IMR-90 (cell line): ENCODE results near the gene ASB1. TPM values are rescaled to one million over a fixed set of nuclear protein-coding genes. Genes with fewer than 3 reads are reported as not detected.

Experiments
- ATAC-seq: fragments of 200-7000 bp; cut with Tn5 transposase; 2 replicates; pipeline ENCODE4 v1.9.1; 2020; ENCODE audit warnings: low read depth, mild to moderate bottlenecking, moderate library complexity
- BruUV-seq: library from RNA; stranded (reverse); fragments of 400-500 nt; replicated peaks from 2 replicates; lab custom pipeline; 2021; lab: Mats Ljungman, UMichigan
- CTCF ChIA-PET: fragments of 300-600 bp; formaldehyde crosslinking; extraction: SDS; loops from one replicate; lab custom pipeline; 2021; ENCODE audit warnings: antibody characterized with exemption; lab: Yijun Ruan, JAX
- POLR2A ChIA-PET: fragments of 300-600 bp; sonication (Branson Sonifier 250); formaldehyde crosslinking; loops from one replicate; lab custom pipeline; 2022; ENCODE audit warnings: antibody characterized with exemption; ENCODE audit not compliant: unreplicated experiment; lab: Charles Lee
- DNase-seq: peaks from one replicate; pipeline ENCODE4 v3.0.0; 2013
- H2AFZ ChIP-seq: replicated peaks from 2 replicates; pipeline ENCODE3; 2013; ENCODE audit warnings: low read length, mild to moderate bottlenecking; ENCODE audit not compliant: poor library complexity
- H2AK5ac ChIP-seq: 2 replicates; pipeline ENCODE4 v1.6.1; 2013; ENCODE audit warnings: low read depth, low read length, inconsistent platforms
- H2AK9ac ChIP-seq: replicated peaks from 2 replicates; pipeline ENCODE3; 2013; ENCODE audit warnings: mild to moderate bottlenecking, low read depth, low read length, moderate library complexity; ENCODE audit not compliant: poor library complexity
- H2BK120ac ChIP-seq: 2 replicates; pipeline ENCODE4 v1.6.1; 2013; ENCODE audit warnings: low read depth, low read length, inconsistent platforms
- H2BK15ac ChIP-seq: 3 replicates; pipeline ENCODE4 v1.6.1; 2013; ENCODE audit warnings: low read depth, low read length, inconsistent platforms
- H2BK20ac ChIP-seq: 2 replicates; pipeline ENCODE4 v1.6.1; 2013; ENCODE audit warnings: low read depth, mild to moderate bottlenecking, inconsistent platforms, low read length, moderate library complexity
- H2BK5ac ChIP-seq: 2 replicates; pipeline ENCODE4 v1.6.1; 2013; ENCODE audit warnings: mild to moderate bottlenecking, low read depth, low read length, inconsistent platforms; ENCODE audit not compliant: poor library complexity, severe bottlenecking
- H3K14ac ChIP-seq: replicated peaks from 2 replicates; pipeline ENCODE4 v1.6.1; 2013; ENCODE audit warnings: low read depth, low read length, inconsistent platforms
- H3K18ac ChIP-seq: 2 replicates; pipeline ENCODE4 v1.6.1; 2013; ENCODE audit warnings: low read depth, low read length, control low read depth
- H3K23ac ChIP-seq: 2 replicates; pipeline ENCODE4 v1.6.1; 2013; ENCODE audit warnings: low read depth, low read length, inconsistent platforms
- H3K27ac ChIP-seq: 2 replicates; pipeline ENCODE4 v1.5.1; 2013; ENCODE audit warnings: mild to moderate bottlenecking, control low read depth, low read length; ENCODE audit not compliant: insufficient read depth
- H3K27me3 ChIP-seq: 2 replicates; pipeline ENCODE4 v1.6.1; 2013; ENCODE audit warnings: low read length; ENCODE audit not compliant: control insufficient read depth, insufficient read depth
- H3K36me3 ChIP-seq: 2 replicates; pipeline ENCODE4 v1.6.1; 2013; ENCODE audit warnings: low read length, mixed read lengths; ENCODE audit not compliant: control insufficient read depth, insufficient read depth
- H3K4ac ChIP-seq: 2 replicates; pipeline ENCODE4 v1.6.1; 2013; ENCODE audit warnings: low read depth, low read length, inconsistent platforms
- H3K4me1 ChIP-seq: 2 replicates; pipeline ENCODE4 v1.6.1; 2013; ENCODE audit warnings: low read length, mixed read lengths; ENCODE audit not compliant: control insufficient read depth, insufficient read depth
- H3K4me2 ChIP-seq: 2 replicates; pipeline ENCODE4 v1.6.1; 2013; ENCODE audit warnings: low read depth, mild to moderate bottlenecking, control low read depth, low read length, moderate library complexity
- H3K4me3 ChIP-seq: 2 replicates; pipeline ENCODE4 v1.5.1; 2013; ENCODE audit warnings: low read depth, mild to moderate bottlenecking, control low read depth, low read length, moderate library complexity; ENCODE audit not compliant: insufficient read depth
- H3K56ac ChIP-seq: 2 replicates; pipeline ENCODE4 v1.6.1; 2013; ENCODE audit warnings: low read length, inconsistent platforms; ENCODE audit not compliant: insufficient read depth; ENCODE audit errors: extremely low read depth
- H3K79me1 ChIP-seq, 2 experiments: 2 replicates each; pipeline ENCODE4 v1.6.1; 2013; ENCODE audit warnings: low read length in 2 of 2, inconsistent platforms in 1 of 2, low read depth in 1 of 2
- H3K9ac ChIP-seq: 2 replicates; pipeline ENCODE4 v1.6.1; 2013; ENCODE audit warnings: low read depth, low read length, control low read depth
- H3K9me1 ChIP-seq: 2 replicates; pipeline ENCODE4 v1.6.1; 2013; ENCODE audit warnings: low read length, inconsistent platforms; ENCODE audit not compliant: insufficient read depth
- H3K9me3 ChIP-seq: 2 replicates; pipeline ENCODE4 v1.6.1; 2013; ENCODE audit warnings: low read length; ENCODE audit not compliant: control insufficient read depth, insufficient read depth
- H4K20me1 ChIP-seq: 2 replicates; pipeline ENCODE4 v1.6.1; 2013; ENCODE audit warnings: low read length, inconsistent platforms; ENCODE audit not compliant: insufficient read depth
- H4K5ac ChIP-seq: 2 replicates; pipeline ENCODE4 v1.6.1; 2013; ENCODE audit warnings: mild to moderate bottlenecking, low read depth, low read length, control low read depth
- H4K8ac ChIP-seq, 2 experiments: 2 replicates each; pipeline ENCODE4 v1.6.1; 2013; ENCODE audit warnings: low read depth in 2 of 2, low read length in 2 of 2, control low read depth in 1 of 2, inconsistent platforms in 1 of 2
- H4K91ac ChIP-seq: 2 replicates; pipeline ENCODE4 v1.6.1; 2013; ENCODE audit warnings: low read depth, low read length, inconsistent platforms; ENCODE audit not compliant: insufficient read depth
- BHLHE40 ChIP-seq: fragments of 150-350 bp; IDR thresholded peaks from 2 replicates; pipeline ENCODE4 v1.6.1; 2016; ENCODE audit warnings: mild to moderate bottlenecking, low read depth, low read length
- CEBPB ChIP-seq: IDR thresholded peaks from 2 replicates; pipeline ENCODE4 v1.6.1; 2012; ENCODE audit warnings: low read depth, low read length, improper control_type of control experiment
- CHD1 ChIP-seq: IDR thresholded peaks from 2 replicates; pipeline ENCODE4 v1.6.1; 2012; ENCODE audit warnings: low read depth, low read length, improper control_type of control experiment
- ELK1 ChIP-seq: fragments of 150-350 bp; IDR thresholded peaks from 2 replicates; pipeline ENCODE4 v1.6.1; 2016; ENCODE audit warnings: low read depth, mild to moderate bottlenecking, low read length, moderate library complexity, borderline replicate concordance
- USF2 ChIP-seq: fragments of 150-350 bp; IDR thresholded peaks from 2 replicates; pipeline ENCODE4 v1.6.1; 2017; ENCODE audit warnings: mild to moderate bottlenecking, antibody characterized with exemption, low read length, low read depth
- WGBS, 2 experiments: methylation state at CpG; one replicate each; pipeline versions ENCODE4 v1.1.5 to v1.1.7; 2013; ENCODE audit warnings: missing lambda C conversion rate in 2 of 2; ENCODE audit not compliant: insufficient read length in 1 of 2; ENCODE audit errors: extremely low coverage in 2 of 2; 5-methylcytosine and 5-hydroxymethylcytosine counted together
- dilution Hi-C: fragments of 300-500 bp; cut with HindIII; formaldehyde crosslinking; loops from one replicate; pipeline ENCODE4 v1.14.3; 2018; ENCODE audit warnings: low sequenced_read_pairs; ENCODE audit not compliant: unreplicated experiment
- in situ Hi-C: fragments of 300-500 bp; cut with MboI; formaldehyde crosslinking; loops from 3 replicates; pipeline ENCODE4 v1.14.3; 2019; ENCODE audit warnings: low sequenced_read_pairs, inconsistent platforms, mixed read lengths
- intact Hi-C: fragments of 100-400 bp; cut with micrococcal nuclease; formaldehyde crosslinking; loops from 2 replicates; pipeline ENCODE4 v1.10.0; 2022
- polyA plus RNA-seq, 3 experiments: library from polyadenylated mRNA; depleted of rRNA; stranded (reverse); fragments of >200 nt; gene quantifications; 2 replicates each; pipeline ENCODE4 v1.2.3, GENCODE V29; 2012; ENCODE audit warnings: low replicate concordance in 1 of 3
- total RNA-seq: library from RNA; depleted of rRNA; stranded (reverse); fragments of >200 nt; gene quantifications from 2 replicates; pipeline ENCODE4 v1.2.3, GENCODE V29; 2012

Gene ASB1
- total and polyA plus RNA-seq, 2 of the 4 experiments (the other 2 are of a cell fraction), result 23.5 to 37.3 TPM

GRCh38 chr2:238488347-238488826 lies 61.7 kb downstream of the ASB1 start:
- peaks cover 23% of the 10 kb centered on the region for H3K9me1 ChIP-seq
- no peak overlapping the region for H2AFZ ChIP-seq
- intact Hi-C loops (no loop called here), in situ Hi-C loops (no loop called here), dilution Hi-C loops (no loop called here)
- no peak overlapping the region for H3K56ac ChIP-seq
- no peak overlapping the region for H4K8ac ChIP-seq
- DNase-seq, result no peak
- no peaks in the 10 kb centered on the region for H3K36me3 ChIP-seq
- H3K18ac ChIP-seq, result no peak overlapping the region
- H3K23ac ChIP-seq, result no peak overlapping the region
- H2BK20ac ChIP-seq, result no peak overlapping the region
- no peak overlapping the region for H3K14ac ChIP-seq
- no peak overlapping the region for H3K4me3 ChIP-seq
- H3K27me3 ChIP-seq, result peaks cover 4% of the 10 kb centered on the region; the same call in 1 of the 2 replicates
- no peak for ATAC-seq
- H2BK120ac ChIP-seq, result no peak overlapping the region
- H3K27ac ChIP-seq, result no peak overlapping the region
- H3K4me1 ChIP-seq, result no peaks in the 10 kb centered on the region
- CTCF ChIA-PET, result no interaction called here
- no peak overlapping the region for H2AK5ac ChIP-seq
- no peak overlapping the region for H3K4ac ChIP-seq
- H2BK15ac ChIP-seq, result no peak overlapping the region
- no peak overlapping the region for H4K5ac ChIP-seq
- no peak overlapping the region for H3K9ac ChIP-seq
- H3K9me3 ChIP-seq, result no peaks in the 10 kb centered on the region
- 100% methylated on average over 2 of the region's 10 CpGs; no CpG with 5 or more reads in 1 of the 2 experiments for WGBS, 2 experiments
- no peak overlapping the region for H3K4me2 ChIP-seq
- POLR2A ChIA-PET, result no interaction called here
- no peak overlapping the region for H4K91ac ChIP-seq
- BruUV-seq, result no TSS peak
- H2AK9ac ChIP-seq, result no peak overlapping the region
- H4K20me1 ChIP-seq, result no peaks in the 10 kb centered on the region
- H3K79me1 ChIP-seq, result peaks cover 0 to 6% of the 10 kb centered on the region in 2 experiments; a peak in 1 of 4 replicates
- TF ChIP-seq BHLHE40, result no peak
- TF ChIP-seq ELK1, result no peak
- TF ChIP-seq CEBPB, result no peak
- no peak for TF ChIP-seq CHD1
- TF ChIP-seq USF2, result no peak
- no peak overlapping the region for H2BK5ac ChIP-seq
